Ascending aorta (tissue), 2 donors: Measurements from ENCODE around the gene GP1BB. TPM values are rescaled to one million over a fixed set of nuclear protein-coding genes. Genes with fewer than 3 reads are reported as not detected.
"Not testable (repeated sequence)": the region's sequence is repeated elsewhere in the genome, so short reads cannot be mapped to it uniquely, and the experiment has no call there.

Experiments
- DNase-seq, 2 donors: peaks; one replicate each; pipeline ENCODE4 v3.0.0-alpha.2; 2019; ENCODE audit warnings: low spot score in 2 of 2
- H3K27ac ChIP-seq, 2 donors: fragments of 200-600 bp; sonication (generic); one replicate each; pipeline ENCODE4 v1.5.1; 2016 to 2017; ENCODE audit warnings: mild to moderate bottlenecking in 1 of 2
- H3K27me3 ChIP-seq: fragments of 200-600 bp; sonication (generic); one replicate; pipeline ENCODE4 v1.5.1; 2017
- H3K36me3 ChIP-seq, 2 donors: fragments of 200-600 bp; sonication (generic); one replicate each; pipeline ENCODE4 v1.5.1; 2016
- H3K4me1 ChIP-seq, 2 donors: fragments of 200-600 bp; sonication (generic); one replicate each; pipeline ENCODE4 v1.5.1; 2016 to 2017; ENCODE audit warnings: mild to moderate bottlenecking in 1 of 2
- H3K4me3 ChIP-seq, 2 donors: fragments of 200-600 bp; sonication (generic); one replicate each; pipeline ENCODE4 v1.5.1; 2016 to 2017; ENCODE audit warnings: mild to moderate bottlenecking in 1 of 2
- H3K9me3 ChIP-seq, 2 donors: fragments of 200-600 bp; sonication (generic); one replicate each; pipeline ENCODE4 v1.5.1; 2016
- intact Hi-C: fragments of 100-400 bp; cut with DNase I; formaldehyde crosslinking; loops from one replicate; pipeline ENCODE4 v1.15.1; 2023
- total RNA-seq: library from RNA; depleted of rRNA; stranded (reverse); fragments of >200 nt; gene quantifications from one replicate; pipeline ENCODE4 v1.1.0, GENCODE V29; 2016
- TF ChIP-seq, protein P1 (sequence below), 3 experiments: fragments of 200-600 bp in 2 of 3; fragments of 450-650 bp in 1 of 3; sonication (generic) in 2 of 3; IDR thresholded peaks; one replicate each; pipeline ENCODE4 v1.5.1; 2016 to 2019; ENCODE audit warnings: antibody characterized with exemption in 3 of 3, mild to moderate bottlenecking in 1 of 3, moderate library complexity in 1 of 3

Gene GP1BB
- 50.2 TPM for total RNA-seq

DNA sequence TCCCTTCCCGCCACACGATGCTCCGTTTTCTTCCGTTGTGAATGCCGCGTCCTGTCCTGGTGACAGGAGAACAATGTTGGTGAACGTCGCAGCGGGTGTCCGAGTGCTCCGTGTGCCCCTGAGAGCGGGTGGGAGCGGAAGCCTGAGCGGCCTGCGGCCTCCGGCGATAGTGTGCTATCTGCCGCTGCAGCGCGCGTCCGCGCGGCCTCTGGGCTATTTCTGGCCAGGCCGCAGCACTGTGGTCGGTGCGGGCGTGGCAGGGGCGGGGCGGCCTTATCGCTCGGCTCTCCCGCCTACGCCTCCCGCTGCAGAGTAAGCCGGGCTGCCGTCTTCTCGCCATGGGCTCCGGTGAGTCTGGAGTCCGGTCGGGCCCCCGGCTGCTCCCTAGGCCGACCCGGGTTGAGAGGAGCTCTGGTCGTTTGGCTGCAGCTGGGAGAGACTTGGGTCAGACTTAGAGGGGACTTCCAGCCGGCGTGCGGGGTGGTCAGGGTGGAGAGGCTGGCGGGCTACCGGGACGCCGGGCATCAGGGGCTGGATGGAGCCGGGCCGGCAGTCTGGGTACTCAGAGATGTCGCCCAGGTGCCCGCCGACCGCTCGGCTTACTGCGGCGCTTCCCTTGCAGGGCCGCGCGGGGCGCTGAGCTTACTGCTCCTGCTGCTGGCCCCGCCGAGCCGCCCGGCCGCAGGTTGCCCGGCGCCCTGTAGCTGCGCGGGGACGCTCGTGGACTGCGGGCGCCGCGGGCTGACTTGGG, at the start of gene GP1BB:
Gene GP1BB (plus strand): TSS at position 308 of the 751 bp plus-strand sequence. CDS start 31 bp downstream, at position 339.
- DNase-seq, result no peak
- no peaks in the 10 kb centered on the region for H3K27me3 ChIP-seq
- no peak within 1 kb of the TSS for H3K4me3 ChIP-seq
- H3K4me1 ChIP-seq, result peaks cover 2 to 9% of the 10 kb centered on the region in 2 donors
- peaks cover 10 to 18% of the 10 kb centered on the region in 2 donors for H3K36me3 ChIP-seq
- intact Hi-C loops, result no loop called here
- TF ChIP-seq, protein P1, sequence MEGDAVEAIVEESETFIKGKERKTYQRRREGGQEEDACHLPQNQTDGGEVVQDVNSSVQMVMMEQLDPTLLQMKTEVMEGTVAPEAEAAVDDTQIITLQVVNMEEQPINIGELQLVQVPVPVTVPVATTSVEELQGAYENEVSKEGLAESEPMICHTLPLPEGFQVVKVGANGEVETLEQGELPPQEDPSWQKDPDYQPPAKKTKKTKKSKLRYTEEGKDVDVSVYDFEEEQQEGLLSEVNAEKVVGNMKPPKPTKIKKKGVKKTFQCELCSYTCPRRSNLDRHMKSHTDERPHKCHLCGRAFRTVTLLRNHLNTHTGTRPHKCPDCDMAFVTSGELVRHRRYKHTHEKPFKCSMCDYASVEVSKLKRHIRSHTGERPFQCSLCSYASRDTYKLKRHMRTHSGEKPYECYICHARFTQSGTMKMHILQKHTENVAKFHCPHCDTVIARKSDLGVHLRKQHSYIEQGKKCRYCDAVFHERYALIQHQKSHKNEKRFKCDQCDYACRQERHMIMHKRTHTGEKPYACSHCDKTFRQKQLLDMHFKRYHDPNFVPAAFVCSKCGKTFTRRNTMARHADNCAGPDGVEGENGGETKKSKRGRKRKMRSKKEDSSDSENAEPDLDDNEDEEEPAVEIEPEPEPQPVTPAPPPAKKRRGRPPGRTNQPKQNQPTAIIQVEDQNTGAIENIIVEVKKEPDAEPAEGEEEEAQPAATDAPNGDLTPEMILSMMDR (IDR thresholded peaks at IDR 0.05), result no peak
- H3K9me3 ChIP-seq, result no peaks in the 10 kb centered on the region
- no peak within 1 kb of the TSS for H3K27ac ChIP-seq

DNA sequence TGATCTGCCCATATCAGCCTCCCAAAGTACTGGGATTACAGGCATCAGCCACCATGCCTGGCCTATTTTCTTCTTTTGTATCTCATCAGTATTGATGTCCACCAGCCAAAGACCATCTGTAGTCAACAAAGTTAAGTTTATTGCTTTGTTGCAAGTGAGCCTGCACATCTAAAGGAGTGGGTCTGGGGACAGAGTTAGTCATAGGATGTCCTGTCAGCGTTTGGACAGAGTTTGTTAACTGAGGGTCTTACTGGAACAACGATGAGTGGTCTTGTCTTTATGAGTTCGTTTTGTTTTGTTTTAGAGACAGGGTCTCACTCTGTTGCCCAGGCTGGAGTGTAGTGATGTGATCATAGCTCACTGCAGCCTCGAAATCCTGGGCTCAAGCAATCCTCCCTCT, 49.7 kb upstream of the GP1BB start:
- DNase-seq, result no peak
- no peaks in the 10 kb centered on the region for H3K36me3 ChIP-seq
- H3K4me1 ChIP-seq, result no peaks in the 10 kb centered on the region
- TF ChIP-seq, protein P1 (IDR thresholded peaks at IDR 0.05), result no peak
- intact Hi-C loops, result no loop called here
- no peak overlapping the region for H3K4me3 ChIP-seq
- H3K9me3 ChIP-seq, result no peaks in the 10 kb centered on the region
- no peaks in the 10 kb centered on the region for H3K27me3 ChIP-seq
- H3K27ac ChIP-seq, result no peak overlapping the region

DNA sequence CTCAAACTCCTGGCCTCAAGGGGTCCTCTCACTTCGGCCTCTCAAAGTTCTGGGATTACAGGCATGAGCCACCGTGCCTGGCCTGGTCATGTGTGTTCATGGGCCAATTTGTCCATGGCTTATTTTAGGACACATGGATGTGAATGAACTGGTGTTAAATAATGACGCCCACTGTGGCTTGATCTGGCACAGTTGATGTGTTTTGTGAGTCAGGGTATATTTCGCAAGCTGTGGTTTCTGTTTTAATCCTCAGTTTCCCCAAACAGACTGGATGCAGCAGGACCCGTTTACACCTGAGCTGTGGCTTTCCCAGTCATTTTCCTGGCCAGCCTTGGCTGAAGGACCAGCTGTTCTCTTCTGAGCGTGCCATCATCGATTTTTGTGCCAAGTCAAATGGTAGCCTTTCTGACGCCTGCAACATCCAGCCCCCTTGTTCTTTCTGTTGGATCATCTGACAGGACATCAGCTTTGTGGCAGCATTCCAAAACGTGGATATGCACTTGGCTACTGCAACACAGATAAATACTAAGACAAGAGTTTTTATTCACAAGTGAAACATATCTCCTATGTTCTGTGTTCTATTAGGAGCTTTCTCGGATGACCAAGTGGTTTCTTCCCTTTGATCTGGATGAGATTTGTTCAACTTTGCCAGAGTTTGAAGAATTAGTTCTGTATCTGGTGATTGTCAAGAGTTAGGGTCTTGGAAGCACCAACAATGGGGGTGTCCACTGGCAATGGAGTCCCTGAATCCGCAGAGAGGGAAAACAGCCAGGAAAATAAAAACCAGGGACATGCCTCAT, 49.0 kb upstream of the GP1BB start:
- no peaks in the 10 kb centered on the region for H3K9me3 ChIP-seq
- TF ChIP-seq, protein P1 (IDR thresholded peaks at IDR 0.05), result no peak
- peak in 1 of 2 donors; percentile 50 for DNase-seq
- intact Hi-C loops, result no loop called here
- H3K4me3 ChIP-seq, result no peak overlapping the region
- no peak overlapping the region for H3K27ac ChIP-seq
- H3K36me3 ChIP-seq, result no peaks in the 10 kb centered on the region
- H3K4me1 ChIP-seq, result no peaks in the 10 kb centered on the region
- H3K27me3 ChIP-seq, result no peaks in the 10 kb centered on the region

DNA sequence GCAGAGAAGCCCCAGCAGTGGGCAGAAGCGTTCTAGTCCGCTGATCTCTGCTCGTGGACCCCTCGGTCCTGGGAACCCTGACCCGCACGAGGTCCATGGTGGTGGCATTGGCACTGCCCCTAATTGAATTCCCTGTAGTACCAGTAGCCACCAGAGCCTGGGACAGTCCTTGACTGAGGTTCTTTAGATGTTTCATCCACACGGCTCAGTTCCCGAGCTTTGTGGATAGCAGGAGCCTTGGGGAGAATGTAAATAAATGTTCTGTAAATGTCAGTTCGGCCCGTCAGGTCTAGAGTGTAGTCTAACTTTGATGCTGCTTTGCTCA, 48.4 kb upstream of the GP1BB start:
- Histone ChIP-seq H3K4me1 (no peaks in the 10 kb centered on the region), H3K27ac (no peak overlapping the region), H3K27me3 (no peaks in the 10 kb centered on the region), H3K4me3 (no peak overlapping the region), H3K36me3 (no peaks in the 10 kb centered on the region), H3K9me3 (no peaks in the 10 kb centered on the region)
- TF ChIP-seq, protein P1 (IDR thresholded peaks at IDR 0.05), result no peak
- intact Hi-C loops, result no loop called here
- DNase-seq, result peak in 1 of 2 donors; percentile 42

DNA sequence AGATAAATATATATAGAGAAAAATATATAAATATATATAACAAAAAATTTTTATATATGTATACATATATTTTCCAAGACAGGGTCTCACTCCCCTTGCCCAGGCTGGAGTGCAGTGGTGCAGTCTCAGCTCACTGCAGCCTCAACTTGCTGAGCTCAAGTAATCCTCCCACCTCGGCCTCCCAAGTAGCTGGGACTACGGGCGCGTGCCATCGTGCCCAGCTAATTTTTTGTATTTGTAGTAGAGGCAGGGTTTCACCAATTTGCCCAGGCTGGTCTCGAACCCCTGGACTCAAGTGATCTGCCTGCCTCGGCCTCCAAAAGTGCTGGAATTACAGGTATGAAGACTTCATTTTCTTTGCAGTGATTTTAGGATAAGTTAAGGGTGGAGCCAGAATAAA, 47.9 kb upstream of the GP1BB start:
- H3K9me3 ChIP-seq, result no peaks in the 10 kb centered on the region
- no peak overlapping the region for H3K4me3 ChIP-seq
- no peaks in the 10 kb centered on the region for H3K27me3 ChIP-seq
- intact Hi-C loops, result no loop called here
- H3K4me1 ChIP-seq, result no peaks in the 10 kb centered on the region
- H3K36me3 ChIP-seq, result no peaks in the 10 kb centered on the region
- H3K27ac ChIP-seq, result no peak overlapping the region
- TF ChIP-seq, protein P1 (IDR thresholded peaks at IDR 0.05), result no peak
- DNase-seq, result peak in 1 of 2 donors; percentile 18

DNA sequence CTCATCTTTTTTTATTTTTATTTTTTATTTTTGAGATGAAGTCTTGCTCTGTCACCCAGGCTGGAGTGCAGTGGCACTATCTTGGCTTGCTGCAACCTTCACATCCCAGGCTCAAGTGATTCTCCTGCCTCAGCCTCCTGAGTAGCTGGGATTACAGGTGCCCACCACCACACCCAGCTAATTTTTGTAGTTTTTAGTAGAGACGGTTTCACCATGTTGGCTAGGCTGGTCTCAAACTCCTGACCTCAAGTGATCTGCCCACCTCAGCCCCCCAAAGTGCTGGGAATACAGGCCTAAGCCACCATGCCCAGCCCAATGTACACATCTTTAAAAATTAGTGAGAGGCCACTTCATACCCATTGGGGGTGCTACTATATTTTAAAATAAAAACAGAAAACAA, 46.9 kb upstream of the GP1BB start:
- H3K36me3 ChIP-seq, DNase-seq, H3K9me3 ChIP-seq, H3K4me1 ChIP-seq, H3K27me3 ChIP-seq, H3K27ac ChIP-seq, intact Hi-C loops, H3K4me3 ChIP-seq: not testable (repeated sequence)
